Measurements from ENCODE around the gene KLHDC7B. TPM values are rescaled to one million over a fixed set of nuclear protein-coding genes. Genes with fewer than 3 reads are reported as not detected.

The KLHDC7B gene
- total RNA-seq, 1 donor: 2.4 TPM

DNA sequence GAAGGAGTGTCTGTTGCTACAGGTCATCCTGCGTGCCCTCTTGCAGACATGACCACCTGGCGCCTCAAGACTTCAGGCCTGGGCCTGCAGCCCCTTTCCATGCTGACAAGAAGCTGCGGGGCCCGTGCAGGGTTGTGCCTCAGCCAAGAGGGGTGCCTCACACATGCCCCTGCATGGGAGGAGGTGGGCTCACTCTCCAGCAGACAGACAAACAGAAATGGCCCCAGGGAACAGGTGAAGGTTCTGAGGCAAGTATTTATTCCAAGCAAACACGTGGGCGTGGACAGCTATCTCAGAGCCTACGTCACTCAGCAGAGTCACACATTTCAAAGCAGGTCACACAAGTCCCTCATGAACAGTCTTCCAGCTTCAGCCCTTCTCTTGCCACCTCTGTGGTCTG, 22.9 kb downstream of the KLHDC7B start:
- no peak overlapping the region for H3K4me3 ChIP-seq (ENCODE audit: low read depth, low read length)
- no peak for DNase-seq (ENCODE audit: low read depth)
- TF ChIP-seq CTCF (IDR thresholded peaks at IDR 0.05; ENCODE audit: insufficient read depth, low read length): no peak

DNA sequence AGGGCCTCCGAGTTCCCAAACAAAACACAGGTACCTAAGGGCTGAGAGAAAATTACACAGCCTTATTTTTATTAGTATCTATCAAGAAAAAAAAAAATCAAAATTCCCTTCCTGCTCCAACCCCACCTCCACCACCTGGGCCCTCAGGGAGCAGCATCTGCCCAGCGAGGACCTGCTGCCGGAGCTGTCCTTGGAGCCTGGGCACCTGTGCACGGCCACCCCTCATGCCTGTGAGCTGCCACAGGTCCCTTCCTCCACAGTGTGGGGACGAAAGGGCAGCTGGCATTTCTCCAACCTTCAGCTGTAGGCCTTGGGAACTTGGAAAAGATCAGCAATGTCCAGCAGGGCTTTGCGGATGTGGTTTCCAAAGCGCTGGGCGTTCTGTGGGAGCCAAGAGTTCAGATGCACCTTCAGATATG, 23.4 kb downstream of the KLHDC7B start:
- no peak overlapping the region for H3K4me3 ChIP-seq (ENCODE audit: low read depth, low read length)
- no peak for DNase-seq (ENCODE audit: low read depth)

DNA sequence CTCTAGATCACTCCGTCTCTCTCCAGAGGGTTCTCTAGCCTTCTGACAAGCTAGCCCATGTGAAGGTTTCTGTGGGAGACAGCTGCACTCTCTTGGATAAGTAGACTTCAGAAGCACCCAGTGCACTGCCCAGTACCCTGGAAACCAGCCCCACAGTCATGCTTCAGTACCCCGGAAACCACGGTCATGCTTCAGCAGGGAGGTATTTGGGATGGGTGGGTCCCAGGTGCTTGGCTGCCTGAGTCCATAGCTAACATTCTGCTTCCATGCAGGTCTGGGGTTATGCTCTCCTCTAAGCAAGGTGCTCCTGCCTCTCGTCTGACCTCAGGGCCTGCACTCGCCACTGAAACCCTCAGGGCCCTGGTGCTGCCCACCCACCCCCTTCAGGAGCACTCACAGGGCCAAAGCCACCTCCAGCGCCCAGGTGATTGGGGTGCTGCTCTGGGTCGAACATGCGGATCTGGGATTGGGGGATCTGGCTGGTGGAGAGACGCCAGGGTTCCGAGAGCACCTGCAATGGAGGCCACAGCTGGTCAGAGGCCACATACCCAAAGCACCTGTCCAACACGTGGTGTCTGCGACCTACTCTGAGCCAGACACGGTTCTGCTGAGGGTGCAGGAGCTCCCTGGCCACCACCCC, 24.3 kb downstream of the KLHDC7B start:
- no peak overlapping the region for H3K4me3 ChIP-seq (ENCODE audit: low read depth, low read length)
- TF ChIP-seq CTCF (IDR thresholded peaks at IDR 0.05; ENCODE audit: insufficient read depth, low read length): no peak
- no peak for DNase-seq (ENCODE audit: low read depth)

More for the DNA sequence above, 23.4 kb downstream of the KLHDC7B start:
- no peak for TF ChIP-seq CTCF (IDR thresholded peaks at IDR 0.05; ENCODE audit: insufficient read depth, low read length)

GRCh38 chr22:50570861-50571260, 25.2 kb downstream of the KLHDC7B start:
- H3K4me3 ChIP-seq (ENCODE audit: low read depth, low read length): no peak overlapping the region
- TF ChIP-seq CTCF (IDR thresholded peaks at IDR 0.05; ENCODE audit: insufficient read depth, low read length): no peak
- DNase-seq (ENCODE audit: low read depth): no peak

- DNase-seq (ENCODE audit: low read depth): no peak
- H3K4me3 ChIP-seq (ENCODE audit: low read depth, low read length): no peak overlapping the region
- no peak for TF ChIP-seq CTCF (IDR thresholded peaks at IDR 0.05; ENCODE audit: insufficient read depth, low read length)
Measured at GRCh38 chr22:50571264-50572175, 25.8 kb downstream of the KLHDC7B start.

GRCh38 chr22:50572965-50573364, 27.3 kb downstream of the KLHDC7B start:
- DNase-seq (ENCODE audit: low read depth): no peak
- TF ChIP-seq CTCF (IDR thresholded peaks at IDR 0.05; ENCODE audit: insufficient read depth, low read length): no peak
- H3K4me3 ChIP-seq (ENCODE audit: low read depth, low read length): no peak overlapping the region

Data from fibroblast of the aortic adventitia (primary cell).